Kidney (tissue), 14 donors: Measurements from ENCODE around the gene SIM2. TPM values are rescaled to one million over a fixed set of nuclear protein-coding genes. Genes with fewer than 3 reads are reported as not detected.

ENCODE experiments used
- DNase-seq, 5 donors: peaks; one replicate each; pipeline ENCODE4 v3.0.0-alpha.2; 2013 to 2020
- FAIRE-seq: peaks from 2 replicates; lab custom pipeline; 2012; peaks lifted over from hg19 to GRCh38; lab: Jason Lieb, UNC
- H3K27ac ChIP-seq, 2 donors: one replicate each; pipeline ENCODE4 v1.7.0; 2013; ENCODE audit warnings: low read depth in 2 of 2, low read length in 2 of 2, inconsistent platforms in 1 of 2
- H3K27me3 ChIP-seq: one replicate; pipeline ENCODE4 v1.7.1; 2013; ENCODE audit warnings: low read length, inconsistent platforms; ENCODE audit not compliant: control insufficient read depth, insufficient read depth
- H3K36me3 ChIP-seq, 3 donors: one replicate each; pipeline versions ENCODE4 v1.7.0 to v1.7.1; 2013; ENCODE audit warnings: low read length in 3 of 3, control low read depth in 1 of 3, inconsistent platforms in 1 of 3; ENCODE audit not compliant: insufficient read depth in 3 of 3, control insufficient read depth in 2 of 3
- H3K4me1 ChIP-seq, 3 donors: one replicate each; pipeline versions ENCODE4 v1.7.0 to v1.7.1; 2013; ENCODE audit warnings: low read length in 3 of 3, inconsistent platforms in 1 of 3, low read depth in 1 of 3; ENCODE audit not compliant: control insufficient read depth in 2 of 3, insufficient read depth in 2 of 3
- H3K4me3 ChIP-seq, 3 donors: one replicate each; pipeline versions ENCODE4 v1.7.0 to v1.8.1; 2013; ENCODE audit warnings: low read length in 3 of 3, control low read depth in 1 of 3, inconsistent platforms in 1 of 3
- H3K9ac ChIP-seq, 3 donors: one replicate each; pipeline versions ENCODE4 v1.7.0 to v1.7.1; 2013; ENCODE audit warnings: low read length in 3 of 3, control low read depth in 1 of 3, inconsistent platforms in 1 of 3
- H3K9me3 ChIP-seq, 3 donors: one replicate each; pipeline versions ENCODE4 v1.7.0 to v1.7.1; 2013; ENCODE audit warnings: low read length in 3 of 3, control low read depth in 1 of 3, inconsistent platforms in 1 of 3; ENCODE audit not compliant: control insufficient read depth in 2 of 3, insufficient read depth in 1 of 3
- intact Hi-C: fragments of 100-400 bp; cut with DNase I; formaldehyde crosslinking; loops from one replicate; pipeline ENCODE4 v1.11.1; 2022
- polyA plus RNA-seq: library from polyadenylated mRNA; stranded (reverse); fragments of 350-450 nt; fragmentation: Illumina TruSeq; extraction: RNeasy Lipid Tissue Mini Kit (QIAGEN cat#74804); gene quantifications from one replicate; pipeline ENCODE4 v1.2.3, GENCODE V29; 2014; ENCODE audit warnings: low read depth, low replicate concordance; ENCODE audit not compliant: insufficient read depth
- total RNA-seq: library from RNA; stranded (reverse); fragmentation: NEBNext Ultra II Directional; extraction: Animal tissue kit (Norgen Biotek cat#: 25700); gene quantifications from one replicate; pipeline ENCODE4 v1.2.1, GENCODE V29; 2021
- TF ChIP-seq, protein P1 (sequence below): IDR thresholded peaks from 3 replicates; pipeline ENCODE4 v1.5.1; 2012; ENCODE audit warnings: mild to moderate bottlenecking, moderate library complexity, borderline replicate concordance; ENCODE audit not compliant: insufficient read depth; ENCODE audit errors: extremely low read depth
- donor health status: control.
- donor health status: control.
- donor health status: control.
- donor health status: control.
- donor health status: control.
- donor health status: DM: yes; HTN: yes; CAD: no.
- donor health status: Normal renal cell carcinoma (clear cell type).

SIM2 gene
- total and polyA plus RNA-seq, 2 donors from 2014 or later, result 6.5 to 71.3 TPM

GRCh38 chr21:36756527-36756926 is 57.6 kb downstream of the SIM2 start:
- Histone ChIP-seq H3K36me3 (no peaks in the 10 kb centered on the region), H3K4me3 (no peak overlapping the region), H3K27me3 (no peaks in the 10 kb centered on the region), H3K9ac (no peak overlapping the region), H3K27ac (no peak overlapping the region), H3K9me3 (no peaks in the 10 kb centered on the region), H3K4me1 (no peaks in the 10 kb centered on the region)
- FAIRE-seq (no peak), DNase-seq (no peak)
- TF ChIP-seq, protein P1, sequence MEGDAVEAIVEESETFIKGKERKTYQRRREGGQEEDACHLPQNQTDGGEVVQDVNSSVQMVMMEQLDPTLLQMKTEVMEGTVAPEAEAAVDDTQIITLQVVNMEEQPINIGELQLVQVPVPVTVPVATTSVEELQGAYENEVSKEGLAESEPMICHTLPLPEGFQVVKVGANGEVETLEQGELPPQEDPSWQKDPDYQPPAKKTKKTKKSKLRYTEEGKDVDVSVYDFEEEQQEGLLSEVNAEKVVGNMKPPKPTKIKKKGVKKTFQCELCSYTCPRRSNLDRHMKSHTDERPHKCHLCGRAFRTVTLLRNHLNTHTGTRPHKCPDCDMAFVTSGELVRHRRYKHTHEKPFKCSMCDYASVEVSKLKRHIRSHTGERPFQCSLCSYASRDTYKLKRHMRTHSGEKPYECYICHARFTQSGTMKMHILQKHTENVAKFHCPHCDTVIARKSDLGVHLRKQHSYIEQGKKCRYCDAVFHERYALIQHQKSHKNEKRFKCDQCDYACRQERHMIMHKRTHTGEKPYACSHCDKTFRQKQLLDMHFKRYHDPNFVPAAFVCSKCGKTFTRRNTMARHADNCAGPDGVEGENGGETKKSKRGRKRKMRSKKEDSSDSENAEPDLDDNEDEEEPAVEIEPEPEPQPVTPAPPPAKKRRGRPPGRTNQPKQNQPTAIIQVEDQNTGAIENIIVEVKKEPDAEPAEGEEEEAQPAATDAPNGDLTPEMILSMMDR, result no peak
- intact Hi-C loops, result no loop called here

DNA sequence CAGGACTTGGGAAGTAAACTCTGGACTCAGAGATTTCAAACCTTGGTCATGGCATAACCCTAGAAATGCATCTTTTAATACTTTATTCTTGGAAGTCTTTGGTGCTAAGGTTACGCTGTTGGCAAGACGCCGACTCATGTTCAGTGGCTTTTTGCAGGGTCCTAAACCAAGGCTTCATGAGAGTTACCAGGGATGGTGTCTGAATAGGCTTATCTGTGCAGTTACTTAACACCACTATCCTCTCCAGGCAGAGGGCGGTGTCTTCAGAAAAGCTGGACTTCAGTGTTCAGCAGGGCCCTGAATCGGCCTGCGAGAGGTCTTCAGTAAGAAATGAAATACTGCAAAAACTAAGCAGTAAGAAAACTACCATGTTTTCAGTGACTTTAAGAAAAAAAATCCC is 58.3 kb downstream of the SIM2 start:
- DNase-seq, result no peak
- no peak for FAIRE-seq
- Histone ChIP-seq H3K4me1 (no peaks in the 10 kb centered on the region), H3K4me3 (no peak overlapping the region), H3K36me3 (no peaks in the 10 kb centered on the region), H3K27me3 (no peaks in the 10 kb centered on the region), H3K27ac (no peak overlapping the region), H3K9me3 (no peaks in the 10 kb centered on the region), H3K9ac (no peak overlapping the region)
- TF ChIP-seq, protein P1, result no peak
- intact Hi-C loops, result no loop called here

DNA sequence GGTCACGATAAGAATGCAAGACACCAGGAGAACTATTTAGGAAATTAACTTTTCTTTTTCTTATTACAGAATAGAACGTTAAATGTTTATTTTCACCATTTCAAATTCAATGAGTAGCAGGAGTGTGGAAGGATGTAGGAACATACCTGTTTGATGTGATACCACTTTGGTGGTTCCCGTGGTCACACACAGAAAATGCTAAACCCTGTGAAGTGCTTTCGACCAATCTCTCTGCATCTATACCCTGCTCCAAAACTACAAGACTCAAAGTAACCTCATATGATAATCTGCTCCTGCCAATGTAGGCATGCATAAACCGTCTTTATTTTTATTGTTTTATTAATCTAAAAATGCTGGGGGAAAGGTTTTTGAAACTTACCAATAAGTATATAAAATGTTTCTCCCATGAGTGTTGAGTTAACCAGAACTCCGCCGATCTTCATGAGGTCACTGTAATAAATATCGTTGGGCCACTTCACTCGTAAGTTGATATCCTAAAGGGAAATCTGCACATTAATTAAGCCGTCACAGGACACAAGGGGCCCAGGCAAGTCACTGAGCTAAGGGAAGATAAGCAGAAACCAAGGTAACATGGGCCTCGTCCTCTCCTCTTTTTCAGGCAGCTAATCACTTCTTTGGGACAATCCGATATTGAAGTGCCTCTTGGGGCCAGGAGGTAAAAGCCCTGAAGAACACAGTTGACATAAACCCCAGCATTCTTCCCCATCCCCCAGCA is 60.6 kb downstream of the SIM2 start:
- DNase-seq, result peak in 2 of 5 donors; percentile 71 to 78
- TF ChIP-seq, protein P1, result no peak
- no peaks in the 10 kb centered on the region for H3K36me3 ChIP-seq

More for the DNA sequence above, 60.6 kb downstream of the SIM2 start:
- H3K9me3 ChIP-seq, result no peaks in the 10 kb centered on the region
- no peak overlapping the region for H3K27ac ChIP-seq
- no peaks in the 10 kb centered on the region for H3K27me3 ChIP-seq
- H3K4me1 ChIP-seq, result no peaks in the 10 kb centered on the region
- H3K4me3 ChIP-seq, result no peak overlapping the region
- FAIRE-seq, result no peak
- intact Hi-C loops, result no loop called here
- no peak overlapping the region for H3K9ac ChIP-seq
